HepG2 (cell line): ENCODE data around the gene USP9X. TPM values are rescaled to one million over a fixed set of nuclear protein-coding genes. Genes with fewer than 3 reads are reported as not detected.

Source experiments
- ATAC-seq: fragments of 200-7000 bp; cut with Tn5 transposase; 3 replicates; pipeline ENCODE4 v1.9.1; 2020; ENCODE audit warnings: mild to moderate bottlenecking, moderate library complexity
- BruUV-seq: library from RNA; stranded (reverse); fragments of 400-500 nt; replicated peaks from 2 replicates; lab custom pipeline; 2021; lab: Mats Ljungman, UMichigan
- CTCF ChIA-PET: fragments of 300-600 bp; formaldehyde crosslinking; extraction: SDS; loops from one replicate; lab custom pipeline; 2021; ENCODE audit warnings: low total read pairs, inconsistent platforms, low intra/inter-chr PET ratio; lab: Yijun Ruan, JAX
- POLR2A ChIA-PET: fragments of 350-600 bp; sonication (Branson Sonifier 250); formaldehyde crosslinking; loops from one replicate; lab custom pipeline; 2020; ENCODE audit warnings: antibody characterized with exemption, inconsistent platforms; lab: Yijun Ruan, JAX
- DNase-seq: peaks from one replicate; pipeline ENCODE4 v3.0.0-alpha.2; 2015; ENCODE audit warnings: low spot score
- FAIRE-seq: peaks from 3 replicates; lab custom pipeline; 2011; peaks lifted over from hg19 to GRCh38; lab: Jason Lieb, UNC
- H2AFZ ChIP-seq: one replicate; pipeline ENCODE4 v1.6.1; 2011; ENCODE audit warnings: low read length, inconsistent platforms
- H3K27ac ChIP-seq: fragments of 300-600 bp; 3 replicates; pipeline ENCODE4 v1.8.0; 2011; ENCODE audit warnings: mixed run types, mild to moderate bottlenecking, mixed read lengths, low read length, inconsistent platforms; ENCODE audit not compliant: insufficient read depth; ENCODE audit errors: extremely low read length
- H3K27me3 ChIP-seq, 2 experiments: fragments of 200-600 bp in 1 of 2; 2 replicates in 1 of 2; 3 replicates in 1 of 2; pipeline versions ENCODE4 v1.6.0 to v1.8.0; 2011; ENCODE audit warnings: low read length in 2 of 2, mild to moderate bottlenecking in 2 of 2, moderate library complexity in 2 of 2, inconsistent platforms in 1 of 2; ENCODE audit not compliant: insufficient read depth in 2 of 2, control insufficient read depth in 1 of 2
- H3K36me3 ChIP-seq, 2 experiments: fragments of 200-600 bp in 1 of 2; replicated peaks in 1 of 2; 2 replicates in 1 of 2; 3 replicates in 1 of 2; pipeline versions ENCODE4 v1.5.1 to v1.8.0; 2011; ENCODE audit warnings: low read length in 2 of 2, inconsistent platforms in 1 of 2; ENCODE audit not compliant: insufficient read depth in 2 of 2, control insufficient read depth in 1 of 2
- H3K4me1 ChIP-seq: 2 replicates; pipeline ENCODE4 v1.5.1; 2012; ENCODE audit warnings: low read length, inconsistent platforms; ENCODE audit not compliant: insufficient read depth
- H3K4me2 ChIP-seq: 2 replicates; pipeline ENCODE4 v1.6.0; 2011; ENCODE audit warnings: low read depth, low read length, inconsistent platforms
- H3K4me3 ChIP-seq, 3 experiments: fragments of 200-600 bp in 1 of 3; sonication (generic), shearing (Covaris generic) in 1 of 3; replicated peaks in 1 of 3; 2 replicates each; pipeline ENCODE4 v1.5.1; 2011 to 2016; ENCODE audit warnings: low read length in 3 of 3, inconsistent platforms in 2 of 3, low read depth in 2 of 3, mild to moderate bottlenecking in 2 of 3, control low read depth in 1 of 3, mixed read lengths in 1 of 3; ENCODE audit not compliant: insufficient read depth in 1 of 3
- H3K79me2 ChIP-seq: one replicate; pipeline ENCODE4 v1.6.1; 2011; ENCODE audit warnings: low read length, inconsistent platforms; ENCODE audit not compliant: insufficient read depth
- H3K9ac ChIP-seq: 2 replicates; pipeline ENCODE4 v1.6.0; 2011; ENCODE audit warnings: mild to moderate bottlenecking, low read depth, low read length, inconsistent platforms; ENCODE audit not compliant: insufficient read depth
- H3K9me3 ChIP-seq: 2 replicates; pipeline ENCODE4 v1.5.1; 2012; ENCODE audit warnings: mild to moderate bottlenecking, low read length
- H4K20me1 ChIP-seq: 2 replicates; pipeline ENCODE4 v1.6.0; 2011; ENCODE audit warnings: inconsistent platforms, mild to moderate bottlenecking, low read length, moderate library complexity; ENCODE audit not compliant: insufficient read depth
- AKNA ChIP-seq: sonication (generic); formaldehyde crosslinking; IDR thresholded peaks from 2 replicates; pipeline ENCODE4 v1.4.0; 2020; ENCODE audit warnings: missing genetic modification reagents, borderline replicate concordance
- HOXA5 ChIP-seq: sonication (generic); formaldehyde crosslinking; IDR thresholded peaks from 2 replicates; pipeline ENCODE4 v1.4.0; 2020; ENCODE audit warnings: missing genetic modification reagents
- JDP2 ChIP-seq: sonication (generic); formaldehyde crosslinking; IDR thresholded peaks from 2 replicates; pipeline ENCODE4 v1.8.1; 2022; ENCODE audit warnings: missing genetic modification reagents, borderline replicate concordance
- MIXL1 ChIP-seq: IDR thresholded peaks from 2 replicates; pipeline ENCODE4 v1.6.1; 2016
- MTA1 ChIP-seq: sonication (generic); formaldehyde crosslinking; IDR thresholded peaks from 2 replicates; pipeline ENCODE4 v1.4.0; 2020; ENCODE audit warnings: missing genetic modification reagents, mild to moderate bottlenecking, borderline replicate concordance
- RARG ChIP-seq: sonication (generic); formaldehyde crosslinking; IDR thresholded peaks from 2 replicates; pipeline ENCODE4 v1.4.0; 2020; ENCODE audit warnings: low read depth, mild to moderate bottlenecking, missing genetic modification reagents
- XBP1 ChIP-seq: sonication (generic); formaldehyde crosslinking; IDR thresholded peaks from 2 replicates; pipeline ENCODE4 v1.5.0; 2020; ENCODE audit warnings: missing genetic modification reagents
- ZBTB1 ChIP-seq: sonication (generic); formaldehyde crosslinking; IDR thresholded peaks from 2 replicates; pipeline ENCODE4 v1.4.0; 2020; ENCODE audit warnings: missing genetic modification reagents, borderline replicate concordance
- ZNF275 ChIP-seq: sonication (generic); formaldehyde crosslinking; IDR thresholded peaks from 2 replicates; pipeline ENCODE4 v1.8.0; 2022; ENCODE audit warnings: missing genetic modification reagents, mild to moderate bottlenecking, inconsistent platforms, borderline replicate concordance
- ZNF280D ChIP-seq: sonication (generic); formaldehyde crosslinking; IDR thresholded peaks from 2 replicates; pipeline ENCODE4 v1.5.1; 2020; ENCODE audit warnings: mild to moderate bottlenecking, missing genetic modification reagents
- ZNF446 ChIP-seq: sonication (generic); formaldehyde crosslinking; IDR thresholded peaks from 2 replicates; pipeline ENCODE4 v1.5.0; 2020; ENCODE audit warnings: mild to moderate bottlenecking, missing genetic modification reagents
- ZNF557 ChIP-seq: sonication (generic); formaldehyde crosslinking; IDR thresholded peaks from 2 replicates; pipeline ENCODE4 v1.4.0; 2020; ENCODE audit warnings: missing genetic modification reagents
- ZNF761 ChIP-seq: sonication (generic); formaldehyde crosslinking; conservative IDR thresholded peaks from 2 replicates; pipeline ENCODE4 v1.4.0; 2020; ENCODE audit warnings: mild to moderate bottlenecking, missing genetic modification reagents
- WGBS: methylation state at CpG from one replicate; pipeline ENCODE4 v1.1.6; 2017; ENCODE audit warnings: low lambda C conversion rate; 5-methylcytosine and 5-hydroxymethylcytosine counted together
- in situ Hi-C: cut with HindIII; loops from 2 replicates; pipeline ENCODE4 v1.10.0; 2017; ENCODE audit warnings: low pct_unique_long_range_greater_than_20kb; ENCODE audit not compliant: extremely low pct_ligation_motif_present
- intact Hi-C: fragments of 100-400 bp; cut with micrococcal nuclease; formaldehyde crosslinking; loops from one replicate; pipeline ENCODE4 v1.10.0; 2022; ENCODE audit not compliant: unreplicated experiment
- polyA plus RNA-seq, 8 experiments: library from polyadenylated mRNA; depleted of rRNA in 3 of 8; stranded (reverse) in 7 of 8; unstranded in 1 of 8; fragments of >200 nt; fragmentation: Illumina TruSeq in 4 of 8; extraction: Trizol in 4 of 8; gene quantifications; 2 replicates each; pipeline versions ENCODE4 v1.2.1 to v1.2.3, GENCODE V29; 2011 to 2016; ENCODE audit warnings: low read depth in 4 of 8, missing spikeins in 1 of 8, mixed read lengths in 1 of 8; ENCODE audit not compliant: insufficient read depth in 1 of 8
- total RNA-seq, 5 experiments: library from RNA; depleted of rRNA; stranded (reverse); fragments of >200 nt; fragmentation: Illumina TruSeq; extraction: Trizol; gene quantifications; 2 replicates each; pipeline ENCODE4 v1.2.3, GENCODE V29; 2016; ENCODE audit warnings: low read depth in 1 of 5

Gene USP9X
- total and polyA plus RNA-seq, 2 of the 13 experiments (the other 11 are each of a cell fraction or from before 2014, with no cell fraction given) = 22.2 to 40.5 TPM

- TF ChIP-seq JDP2 (CRISPR knock-in tag) (no peak), ZNF761 (no peak), RARG (no peak), ZNF275 (no peak), XBP1 (CRISPR knock-in tag) (no peak), MIXL1 (CRISPR knock-in tag) (no peak), ZBTB1 (no peak), MTA1 (CRISPR knock-in tag) (no peak), ZNF557 (CRISPR knock-in tag) (no peak)
Observed at GRCh38 chrX:41108007-41108406, 22.8 kb downstream of the USP9X start (continued).

GRCh38 chrX:41108463-41109205, 23.4 kb downstream of the USP9X start:
- FAIRE-seq (no peak), DNase-seq (no peak), ATAC-seq (no peak)
- CTCF ChIA-PET = no interaction called here
- Histone ChIP-seq H3K4me1 (peaks cover 31% of the 10 kb centered on the region), H3K27ac (no peak overlapping the region), H3K27me3 (no peaks in the 10 kb centered on the region), H3K79me2 (peaks cover 85% of the 10 kb centered on the region), H3K36me3 (no peaks in the 10 kb centered on the region), H4K20me1 (peaks cover 51% of the 10 kb centered on the region), H2AFZ (no peak overlapping the region), H3K9ac (no peak overlapping the region), H3K4me3 (no peak overlapping the region), H3K9me3 (no peaks in the 10 kb centered on the region), H3K4me2 (no peak overlapping the region)
- intact Hi-C loops = no loop called here
- in situ Hi-C loops = no loop called here
- 91% methylated on average over 3 of the region's 5 CpGs for WGBS
- POLR2A ChIA-PET = no interaction called here
- no TSS peak for BruUV-seq
- TF ChIP-seq HOXA5 = no peak
- no peak for TF ChIP-seq AKNA (CRISPR knock-in tag)
- TF ChIP-seq ZNF446 (CRISPR knock-in tag) = no peak
- TF ChIP-seq ZNF280D (CRISPR knock-in tag) = no peak
